Posterior vena cava (tissue), 2 donors: ENCODE data around the gene OCA2. TPM values are rescaled to one million over a fixed set of nuclear protein-coding genes. Genes with fewer than 3 reads are reported as not detected.
A peak's percentile ranks its signal among the peaks of the same experiment; 100 is the strongest.

ENCODE experiments used
- DNase-seq: peaks from one replicate; pipeline ENCODE4 v3.0.0-alpha.2; 2020; ENCODE audit warnings: low spot score
- intact Hi-C, 2 donors: fragments of 100-400 bp; cut with DNase I; formaldehyde crosslinking; loops; one replicate each; pipeline versions ENCODE4 v1.14.1 to v1.14.2; 2022 to 2023
- total RNA-seq, 2 donors: library from RNA; stranded (reverse); fragmentation: NEBNext Ultra II Directional; extraction: Animal tissue kit (Norgen Biotek cat#: 25700); gene quantifications; one replicate each; pipeline ENCODE4 v1.2.1, GENCODE V29; 2021
- donor health status: DM: yes; HTN: yes; CAD: no.
- donor health status: DM: yes; HTN: yes; CAD: no.

Gene OCA2
- total RNA-seq, 2 donors from 2014 or later: 0.38 to 1.4 TPM

DNA sequence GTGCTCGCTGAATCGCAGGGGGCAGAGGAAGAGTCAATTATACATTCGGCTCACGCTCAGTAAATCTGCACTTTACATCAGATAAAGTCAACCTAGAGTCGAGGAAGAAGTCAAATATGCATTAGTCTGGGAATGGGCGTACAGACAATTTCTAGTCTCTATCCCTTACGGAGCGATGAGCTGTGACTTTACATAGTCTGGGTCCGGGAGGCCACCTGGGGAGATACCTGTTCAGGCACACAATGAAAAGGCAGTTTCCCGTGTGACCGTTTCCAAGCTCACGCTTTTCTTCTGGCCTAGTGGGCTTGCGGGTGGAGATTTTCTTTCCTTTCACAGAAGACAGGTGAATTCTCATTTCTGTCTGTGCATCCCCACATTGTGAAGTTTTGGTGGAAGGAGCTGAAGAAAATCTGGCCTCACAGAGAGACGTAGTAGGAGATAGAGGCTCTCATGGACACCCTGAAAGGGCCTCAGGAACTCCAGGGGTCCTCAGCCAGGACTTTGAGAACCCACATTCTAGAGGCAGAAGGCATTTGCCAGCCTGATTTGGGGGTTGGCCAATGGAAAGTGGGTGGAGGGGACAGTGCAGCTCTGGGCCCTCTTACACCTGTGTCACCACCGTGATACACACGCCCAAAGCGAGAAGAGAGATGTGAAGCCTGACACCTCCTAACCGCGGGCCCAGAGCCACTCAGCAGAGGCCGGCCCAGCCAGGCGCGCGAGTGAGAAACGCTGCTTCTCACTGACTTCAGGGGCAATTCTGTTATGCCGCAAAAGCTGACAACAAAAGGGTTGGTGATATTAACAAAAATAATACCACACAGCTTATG lies 10.7 kb upstream of the OCA2 start:
- DNase-seq: peak; percentile 73
- intact Hi-C loops: no loop called here

GRCh38 chr15:28107904-28108275 lies 8.8 kb upstream of the OCA2 start:
- no peak for DNase-seq
- intact Hi-C loops: no loop called here

DNA sequence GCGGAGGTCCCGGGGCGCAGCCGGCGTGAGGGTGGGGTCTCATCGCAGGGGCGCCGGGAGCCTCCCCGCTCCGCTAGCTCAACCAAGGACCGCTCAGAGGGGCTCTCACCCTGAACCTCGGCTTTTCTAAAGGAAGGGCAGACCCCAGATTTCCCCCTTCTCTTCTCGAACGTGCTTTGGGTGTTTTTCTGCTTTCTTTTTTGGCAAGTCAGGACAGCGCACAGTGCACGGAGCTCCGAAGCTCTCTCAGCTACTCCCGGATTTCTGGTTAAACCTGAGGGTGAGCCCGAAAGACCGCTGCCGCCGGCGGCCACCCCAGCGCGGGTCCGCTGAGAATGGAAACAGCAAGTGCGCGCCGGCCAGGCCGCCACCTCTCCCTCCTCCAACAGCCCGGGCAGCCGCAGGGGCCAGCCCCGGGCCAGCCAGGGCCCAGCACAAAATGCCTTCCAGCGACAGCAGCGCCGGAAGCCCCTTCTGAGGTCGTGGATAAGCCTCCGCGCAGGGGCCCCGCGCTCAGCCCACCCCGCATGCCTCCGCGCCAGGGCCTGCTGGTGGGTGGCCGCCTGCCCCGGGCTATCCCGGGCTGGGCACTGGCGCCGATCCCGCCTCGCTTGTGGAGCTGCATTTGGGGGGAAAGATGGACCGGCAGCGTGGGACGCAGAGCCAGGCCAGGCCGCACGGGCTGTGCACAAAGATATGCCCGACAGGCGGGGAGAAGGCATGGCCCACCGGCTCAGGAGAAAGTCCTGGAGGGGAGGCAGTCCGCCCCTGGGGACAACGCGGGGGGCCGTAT lies 8.2 kb upstream of the OCA2 start:
- intact Hi-C loops: no loop called here
- DNase-seq: peak; percentile 82

DNA sequence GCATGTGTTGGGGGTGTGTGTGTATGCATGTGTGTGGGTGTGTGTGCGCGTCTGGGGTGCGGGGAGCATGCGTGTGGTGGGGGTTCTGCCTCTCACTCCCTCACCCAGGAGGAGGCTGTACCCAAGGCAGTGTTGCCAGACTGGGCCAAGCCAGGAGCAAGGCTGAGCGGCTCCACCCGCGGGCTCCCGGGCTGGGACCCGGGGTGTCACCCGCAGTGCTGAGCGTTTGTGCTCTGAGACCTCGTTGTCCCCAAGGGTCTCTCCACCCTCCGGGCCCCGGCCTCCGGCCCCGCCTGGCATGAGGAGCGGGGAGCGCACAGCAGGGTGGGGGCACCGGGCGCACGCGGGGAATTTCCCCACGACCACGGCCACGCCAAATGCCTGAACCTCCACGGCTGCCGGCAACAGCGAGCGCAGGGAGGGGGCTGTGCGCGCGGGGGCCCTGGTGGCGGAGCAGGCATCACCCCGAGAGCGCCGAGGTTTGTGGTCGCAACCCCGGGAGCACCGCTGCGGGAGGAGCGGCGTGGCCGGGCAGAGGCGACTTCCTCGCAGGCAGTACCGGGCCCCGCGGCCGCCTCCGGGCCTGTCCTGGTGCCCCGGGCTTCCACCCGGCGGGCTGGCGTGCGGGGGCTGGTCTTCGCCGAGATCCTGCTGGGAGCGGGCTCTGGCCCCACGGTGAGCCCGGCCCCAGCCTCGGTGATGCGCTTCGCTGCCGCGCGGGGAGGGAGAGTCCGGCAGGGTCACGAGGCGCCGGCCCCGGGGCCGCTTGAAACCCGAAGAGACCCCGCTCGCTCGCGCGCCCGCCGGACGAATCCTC lies 7.4 kb upstream of the OCA2 start:
- intact Hi-C loops: no loop called here
- DNase-seq: peak; percentile 81

DNA sequence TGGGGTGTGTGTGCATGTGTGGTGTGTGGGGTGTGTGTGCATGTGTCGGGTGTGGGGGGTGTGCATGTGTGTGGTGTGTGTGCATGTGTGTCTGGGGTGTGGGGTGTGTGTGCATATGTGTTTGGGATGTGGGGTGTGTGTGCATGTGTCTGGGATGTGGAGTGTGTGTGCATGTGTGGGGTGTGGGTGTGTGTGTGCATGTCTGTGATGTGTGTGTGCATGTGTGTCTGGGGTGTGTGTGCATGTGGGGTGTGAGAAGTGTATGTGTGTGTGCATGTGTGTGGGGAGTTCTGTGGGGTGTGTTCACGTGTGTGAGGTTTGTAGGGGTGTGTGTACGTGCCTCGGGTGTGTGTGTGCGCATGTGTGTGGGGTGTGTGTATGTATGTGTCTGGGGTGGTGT lies 6.7 kb upstream of the OCA2 start:
- intact Hi-C loops: no loop called here
- peak; percentile 41 for DNase-seq

- intact Hi-C loops: no loop called here
- DNase-seq: peak; percentile 55
Measured at GRCh38 chr15:28105224-28105791, 6.2 kb upstream of the OCA2 start.

DNA sequence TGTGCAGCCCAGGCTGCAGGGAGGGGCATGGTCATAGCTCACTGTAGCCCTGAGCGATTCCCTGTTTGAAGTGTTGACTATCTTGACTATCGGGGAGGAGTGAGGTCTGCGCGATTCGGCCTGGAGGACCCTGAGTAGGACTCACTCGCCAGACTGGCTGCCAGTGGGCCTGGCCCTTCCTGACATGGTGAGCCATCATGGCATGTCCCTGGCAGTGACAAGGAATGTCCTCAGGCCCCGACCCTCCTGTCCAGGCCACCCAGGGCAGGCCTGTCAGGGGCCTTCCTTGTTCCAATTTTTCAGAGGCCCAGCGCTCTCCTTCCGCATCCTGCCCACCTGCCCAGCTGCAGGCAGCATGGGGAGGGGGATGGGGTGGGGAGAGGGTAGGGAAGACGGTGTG lies 5.2 kb upstream of the OCA2 start:
- peak; percentile 53 for DNase-seq
- intact Hi-C loops: no loop called here

- DNase-seq: peak; percentile 65
Measured at GRCh38 chr15:28103831-28104230, 4.7 kb upstream of the OCA2 start.

DNA sequence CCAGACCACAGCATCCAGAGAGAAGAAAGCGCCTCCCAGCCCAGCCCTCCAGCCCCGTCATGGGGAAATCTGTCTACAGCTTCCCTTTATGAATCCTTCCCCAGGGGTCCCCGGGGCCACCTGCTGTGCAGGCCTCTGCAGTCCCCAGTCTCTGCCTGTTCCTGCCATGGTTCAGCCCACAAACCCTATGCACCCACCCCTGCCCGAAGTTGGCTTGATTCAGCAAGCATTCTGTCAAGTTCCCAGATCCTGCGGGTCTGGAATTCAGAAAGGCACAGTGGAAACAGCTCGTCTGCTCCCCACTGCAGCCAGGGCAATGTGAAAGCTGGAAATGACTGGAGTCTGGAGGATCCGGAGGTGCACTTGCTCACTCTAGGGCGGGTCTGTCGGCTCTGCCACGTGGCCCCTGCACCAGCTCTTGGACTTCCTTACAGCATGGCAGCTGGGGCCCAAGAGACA lies 2.9 kb upstream of the OCA2 start:
- intact Hi-C loops: no loop called here
- DNase-seq: peak; percentile 68

More at GRCh38 chr15:28103831-28104230, 4.7 kb upstream of the OCA2 start:
- intact Hi-C loops: no loop called here

GRCh38 chr15:28101201-28101600 lies 2.1 kb upstream of the OCA2 start:
- intact Hi-C loops: no loop called here
- peak; percentile 78 for DNase-seq

DNA sequence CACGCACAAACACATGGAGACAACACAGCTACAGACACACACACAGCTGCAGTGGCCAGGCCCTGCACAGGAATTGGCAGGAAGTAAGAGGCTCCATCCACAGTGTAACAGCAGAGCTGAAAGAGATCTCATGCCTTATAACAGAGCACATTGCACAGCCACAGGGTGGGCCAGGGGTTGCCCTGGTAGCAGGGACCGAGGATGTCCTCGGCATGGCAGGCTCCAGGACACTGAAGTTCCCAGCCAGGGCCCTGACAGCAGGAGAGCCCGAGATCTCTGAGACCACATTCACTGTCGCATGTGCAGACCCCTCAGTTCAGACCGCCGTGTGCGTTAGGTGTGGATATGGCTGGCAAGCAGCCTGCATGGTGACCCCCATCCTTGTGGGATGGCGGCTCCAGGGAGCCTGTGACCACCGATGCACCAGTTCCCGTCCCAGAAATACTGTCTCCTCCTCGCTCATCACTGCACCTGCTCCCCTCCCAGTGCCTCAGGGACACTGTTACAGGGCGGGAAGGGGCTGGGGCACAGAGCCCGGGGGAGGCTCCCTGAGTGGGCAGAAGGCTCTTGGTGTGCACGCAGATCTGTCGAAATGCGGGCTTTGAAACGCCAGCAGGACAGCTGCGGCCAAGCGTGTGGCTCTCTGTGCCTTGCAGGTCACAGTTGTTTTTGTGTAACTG lies 1.5 kb upstream of the OCA2 start:
- DNase-seq: peak; percentile 73

GRCh38 chr15:28099555-28100140 lies 533 bp upstream of the OCA2 start:
- DNase-seq: no peak
- intact Hi-C loops: no loop called here

More for the DNA sequence above, 1.5 kb upstream of the OCA2 start:
- intact Hi-C loops: no loop called here

DNA sequence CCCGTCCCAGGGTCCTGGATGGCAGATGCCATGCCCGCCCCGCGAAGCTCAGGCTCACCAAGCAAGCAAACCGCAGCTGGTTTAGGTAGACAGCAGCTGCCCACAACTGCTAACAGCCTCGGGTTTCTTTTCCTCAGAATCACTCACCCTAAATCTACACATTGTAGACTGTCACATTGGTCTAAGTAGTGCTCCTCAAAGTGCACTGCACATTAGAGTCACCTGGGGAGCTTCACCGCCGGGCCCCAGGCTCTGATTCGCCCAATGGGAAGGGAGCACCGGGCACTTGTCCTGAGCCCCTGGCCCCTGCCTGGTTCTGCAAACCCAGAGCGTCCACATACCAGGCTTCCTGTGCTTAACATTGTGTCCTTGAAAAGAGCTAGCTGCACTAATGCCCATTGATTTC lies 752 bp downstream of the OCA2 start:
- peak; percentile 68 for DNase-seq
- intact Hi-C loops: no loop called here

DNA sequence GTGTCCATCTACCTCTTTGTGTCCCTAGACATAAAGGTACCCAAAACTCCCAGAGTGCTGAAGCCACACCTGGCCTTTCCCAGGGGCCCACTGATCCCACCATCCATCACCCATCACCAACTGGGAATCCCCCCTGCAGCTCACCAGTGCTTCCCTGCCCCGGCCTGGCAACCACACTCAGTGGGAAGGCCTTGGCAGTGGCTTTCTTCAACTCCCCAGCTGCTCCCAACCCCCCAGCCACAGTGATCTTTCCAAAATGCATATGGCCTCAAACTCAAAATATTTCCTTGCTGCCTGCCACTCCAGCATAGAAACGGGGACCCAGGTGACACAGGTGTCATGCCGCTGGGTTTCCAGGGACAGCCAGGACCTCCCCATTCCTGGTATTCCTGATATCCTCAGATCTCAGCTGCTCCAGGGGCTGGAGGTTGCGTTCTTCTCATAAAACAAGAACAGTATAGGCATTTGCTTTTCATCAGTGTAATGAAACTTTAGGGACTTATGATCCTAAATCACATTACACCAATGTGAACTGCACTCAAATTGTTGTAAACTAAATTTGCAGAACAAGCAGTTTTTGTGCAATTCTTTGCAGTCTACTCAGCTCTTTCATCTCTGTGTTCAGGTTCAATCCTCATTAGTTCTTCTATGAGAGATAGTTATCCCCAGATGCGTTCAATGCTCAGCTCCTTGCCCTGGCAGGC lies 1.3 kb downstream of the OCA2 start:
- DNase-seq: no peak
- intact Hi-C loops: no loop called here

GRCh38 chr15:28096670-28097431 lies 2.3 kb downstream of the OCA2 start:
- intact Hi-C loops: no loop called here
- DNase-seq: no peak

DNA sequence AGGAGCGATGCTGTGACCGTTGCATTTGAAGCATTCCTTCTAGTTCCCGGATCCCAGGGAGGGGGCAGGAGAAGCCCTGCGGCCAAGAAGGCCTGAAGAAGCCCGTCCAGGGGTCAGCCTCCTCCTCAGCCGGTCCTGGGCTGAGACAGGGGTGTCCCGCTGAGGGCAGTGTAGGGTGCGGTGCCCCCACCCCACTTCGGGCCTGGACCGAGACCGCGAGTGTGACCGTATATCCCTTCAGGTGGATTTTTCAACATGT lies 2.8 kb downstream of the OCA2 start:
- no peak for DNase-seq
- intact Hi-C loops: no loop called here

GRCh38 chr15:28094732-28095521 lies 4.2 kb downstream of the OCA2 start:
- DNase-seq: peak; percentile 82
- intact Hi-C loops: no loop called here
